ENCODE data around the gene FOXRED2.

GRCh38 chr22:36445158-36445668 is 61.6 kb downstream of the FOXRED2 start:
- TF ChIP-seq CTCF (IDR thresholded peaks at IDR 0.05; ENCODE audit: low read length) (no peak), EZH2 (IDR thresholded peaks at IDR 0.05; ENCODE audit: borderline replicate concordance, low read length) (no peak)

Data from OCI-LY1 (cell line).